ENCODE measurements around the gene NLRP12.
"Not testable (repeated sequence)": the region's sequence is repeated elsewhere in the genome, so short reads cannot be mapped to it uniquely, and the experiment has no call there.

NLRP12 gene

DNA sequence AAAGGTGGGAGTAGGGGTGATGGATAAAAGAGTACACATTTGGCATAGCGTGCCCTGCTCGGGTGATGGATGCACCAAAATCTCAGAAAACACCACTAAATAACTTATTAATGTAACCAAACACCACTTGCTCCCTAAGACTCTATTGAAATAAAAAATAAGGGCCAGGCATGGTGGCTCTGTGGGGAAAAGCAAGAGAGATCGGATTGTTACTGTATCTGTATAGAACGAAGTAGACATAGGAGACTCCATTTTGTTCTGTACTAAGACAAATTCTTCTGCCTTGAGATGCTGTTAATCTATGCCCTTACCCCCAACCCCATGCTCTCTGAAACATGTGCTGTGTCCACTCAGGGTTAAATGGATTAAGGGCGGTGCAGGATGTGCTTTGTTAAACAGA is 14.3 kb upstream of the NLRP12 start:
- not testable (repeated sequence) for DNase-seq

DNA sequence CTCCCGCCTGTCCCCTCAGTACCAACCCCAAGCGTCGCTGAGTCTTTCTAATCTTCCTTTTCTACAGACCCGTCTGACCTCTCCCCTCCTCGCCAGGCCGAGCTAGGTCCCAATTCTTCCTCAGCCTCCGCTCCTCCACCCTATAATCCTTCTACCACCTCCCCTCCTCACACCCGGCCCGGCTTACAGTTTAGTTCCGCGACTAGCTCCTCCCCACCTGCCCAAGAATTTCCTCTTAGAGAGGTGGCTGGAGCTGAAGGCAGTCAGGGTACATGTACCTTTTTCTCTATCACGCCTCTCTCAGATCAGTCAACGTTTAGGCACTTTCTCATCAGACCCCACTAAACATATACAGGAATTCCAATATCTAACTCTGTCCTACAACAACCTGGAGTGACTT is 8.7 kb upstream of the NLRP12 start:
- DNase-seq, result not testable (repeated sequence)

DNA sequence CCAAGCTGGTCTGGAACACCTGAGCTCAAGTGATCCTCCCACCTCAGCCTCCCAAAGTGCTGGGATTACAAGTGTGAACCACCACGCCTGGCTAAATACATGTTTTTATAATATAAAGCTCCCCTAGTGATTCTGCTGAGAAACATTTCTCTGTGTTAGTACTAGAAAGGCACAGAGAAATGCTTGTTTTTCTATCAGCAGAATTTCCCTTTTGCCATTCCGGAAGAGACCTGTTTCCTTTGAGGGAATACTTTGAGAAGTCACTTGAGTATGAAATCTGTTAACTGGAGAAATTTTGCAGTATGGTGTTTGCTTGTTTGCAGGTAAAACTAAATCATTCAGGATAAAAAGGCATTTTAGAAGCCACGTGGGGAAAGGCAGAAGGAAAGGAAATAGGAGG is 4.4 kb upstream of the NLRP12 start:
- DNase-seq, result no peak

DNA sequence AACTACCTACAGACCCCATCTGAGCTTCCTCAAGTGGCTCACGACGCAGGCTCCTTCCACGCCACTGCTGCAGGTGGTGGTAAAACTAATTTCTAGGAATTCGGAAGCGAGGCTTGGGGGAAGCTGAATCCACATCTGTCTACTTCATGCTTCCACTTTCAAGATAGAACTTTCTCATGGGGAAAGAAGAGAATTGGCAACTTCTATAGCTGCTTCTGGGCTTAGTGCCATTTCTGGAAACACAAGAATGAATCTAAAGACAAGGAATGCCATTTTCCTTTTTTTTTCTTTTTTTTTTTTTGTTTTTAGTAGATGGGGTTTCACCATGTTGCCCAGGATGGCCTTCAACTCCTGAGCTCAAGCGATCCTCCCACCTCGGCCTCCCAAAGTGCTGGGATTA is 2.8 kb upstream of the NLRP12 start:
- no peak for DNase-seq

DNA sequence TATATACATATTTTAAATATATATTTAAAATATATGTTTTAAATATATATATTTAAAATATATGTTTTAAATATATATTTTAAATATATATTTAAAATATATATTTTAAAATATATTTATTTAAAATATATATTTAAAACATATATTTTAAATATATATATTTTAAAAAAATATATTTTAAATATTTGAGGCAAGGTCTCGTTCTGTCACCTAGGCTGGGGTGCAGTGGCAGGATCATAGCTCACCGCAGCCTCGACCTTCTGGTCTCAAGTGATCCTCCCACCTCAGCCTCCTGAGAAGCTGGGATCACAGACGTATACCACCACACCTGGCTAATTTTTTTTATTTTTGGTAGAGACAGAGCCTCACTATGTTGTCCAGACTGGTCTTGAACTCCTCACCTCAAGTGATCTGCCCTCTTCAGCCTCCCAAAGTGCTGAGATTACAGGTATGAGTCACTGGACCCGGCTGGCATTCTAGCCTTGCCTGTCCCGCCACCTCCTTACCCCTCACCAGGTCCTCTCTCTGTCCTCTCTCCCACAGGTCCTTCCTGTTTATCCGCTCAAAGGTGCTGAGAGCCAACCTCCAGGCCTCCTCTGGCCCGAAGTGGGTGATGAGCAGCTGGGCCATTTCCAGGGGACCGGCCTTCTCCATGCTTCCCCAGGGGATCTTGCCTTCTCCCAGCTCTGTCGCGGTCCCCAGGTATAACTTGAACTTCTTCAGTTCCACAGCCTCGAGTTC is 564 bp downstream of the NLRP12 start:
- no peak for DNase-seq

DNA sequence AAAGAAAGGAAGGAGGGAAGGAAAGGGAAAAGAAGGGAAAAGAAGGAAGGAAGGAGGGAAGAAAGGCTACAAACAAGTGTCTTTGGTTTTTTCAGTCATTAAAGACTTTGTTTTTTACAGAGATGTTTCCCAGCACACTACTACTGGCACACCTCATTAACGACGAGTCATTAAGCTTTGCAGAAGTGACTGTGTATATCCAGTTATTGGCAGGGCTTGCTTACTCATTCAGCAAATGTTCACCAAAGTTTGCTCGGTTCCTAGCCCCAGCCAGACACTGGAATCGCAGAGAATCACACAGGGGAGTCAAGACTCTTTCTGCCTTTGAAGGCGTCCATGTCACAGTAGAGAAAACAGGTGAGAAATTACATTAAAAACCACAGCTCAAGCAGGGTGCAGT is 4.3 kb downstream of the NLRP12 start:
- DNase-seq, result no peak

DNA sequence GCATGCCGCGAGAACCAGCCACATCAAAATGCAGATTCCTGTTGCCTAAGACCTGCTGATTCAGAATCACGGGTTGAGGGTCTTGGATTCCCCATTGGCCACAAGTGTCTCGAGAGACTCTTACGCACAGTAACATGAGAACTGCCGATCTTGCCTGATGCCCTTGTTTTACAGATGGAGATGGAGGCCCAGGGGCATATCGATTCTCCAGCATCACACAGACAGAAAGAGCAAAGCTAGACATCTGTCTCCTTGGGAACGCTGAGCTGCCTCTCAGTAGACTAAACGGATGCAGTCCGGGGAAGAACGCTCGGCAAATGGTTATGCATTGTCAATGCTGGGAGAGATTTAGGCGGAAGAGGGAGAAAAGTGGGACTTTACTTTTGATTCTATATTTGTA is 5.4 kb downstream of the NLRP12 start:
- no peak for DNase-seq

DNA sequence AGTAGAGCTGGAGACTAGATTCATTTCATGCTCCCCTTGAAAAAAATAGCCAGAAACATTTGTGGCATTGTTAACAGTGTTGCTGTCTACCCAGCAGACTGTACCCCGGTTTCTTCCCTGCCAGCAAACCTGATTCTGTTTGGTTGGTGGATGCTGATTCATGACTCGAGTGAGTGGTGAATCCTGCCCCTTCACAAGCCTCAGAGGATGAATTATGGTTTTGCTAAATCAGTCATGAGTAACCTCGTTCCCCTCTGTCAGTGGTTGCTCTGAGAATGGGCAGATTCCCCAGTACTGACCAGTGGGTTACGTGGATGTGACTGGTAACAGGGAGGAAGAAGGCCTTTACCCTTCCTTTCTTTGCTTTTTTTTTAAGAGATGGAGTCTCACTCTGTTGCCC is 10.1 kb downstream of the NLRP12 start:
- no peak for DNase-seq

DNA sequence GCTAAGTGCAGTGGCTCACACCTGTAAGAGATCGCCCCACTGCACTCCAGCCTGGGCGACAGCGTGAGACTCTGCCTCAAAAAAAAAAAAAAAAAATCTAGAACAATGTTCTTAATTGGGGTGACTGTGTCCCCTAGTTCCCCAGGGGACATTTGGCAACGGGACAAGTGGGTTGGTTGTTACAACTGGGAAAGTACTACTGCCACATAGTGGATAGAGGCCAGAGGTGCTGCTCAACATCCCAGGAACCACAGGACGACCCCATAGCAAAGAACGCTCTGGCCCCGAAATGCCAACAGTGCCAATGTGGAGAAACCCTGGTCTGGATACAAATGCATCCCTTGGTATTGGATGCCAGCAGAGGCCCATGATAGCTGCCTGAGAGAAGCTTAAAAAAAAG is 11.8 kb downstream of the NLRP12 start:
- no peak for DNase-seq

DNA sequence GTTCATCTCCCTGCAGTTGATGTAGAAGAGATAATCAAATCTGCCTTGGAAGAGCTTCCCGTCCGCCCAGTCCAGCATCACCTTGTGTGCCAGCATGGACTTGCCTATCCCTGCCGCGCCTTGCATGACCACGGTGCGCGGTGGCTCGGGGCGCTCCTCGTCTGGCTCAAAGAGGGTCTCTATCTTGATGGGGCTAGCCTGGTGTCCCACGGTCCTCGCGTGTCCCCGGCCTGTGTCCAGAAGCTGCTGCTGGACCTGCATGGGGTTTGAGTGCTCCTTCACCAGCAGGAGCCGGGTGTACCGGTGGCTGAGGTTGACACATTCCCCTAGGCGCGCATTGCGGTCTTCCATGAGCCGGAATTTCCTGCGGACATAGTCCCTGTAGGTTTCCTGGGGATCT is 13.2 kb downstream of the NLRP12 start:
- DNase-seq, result no peak

DNA sequence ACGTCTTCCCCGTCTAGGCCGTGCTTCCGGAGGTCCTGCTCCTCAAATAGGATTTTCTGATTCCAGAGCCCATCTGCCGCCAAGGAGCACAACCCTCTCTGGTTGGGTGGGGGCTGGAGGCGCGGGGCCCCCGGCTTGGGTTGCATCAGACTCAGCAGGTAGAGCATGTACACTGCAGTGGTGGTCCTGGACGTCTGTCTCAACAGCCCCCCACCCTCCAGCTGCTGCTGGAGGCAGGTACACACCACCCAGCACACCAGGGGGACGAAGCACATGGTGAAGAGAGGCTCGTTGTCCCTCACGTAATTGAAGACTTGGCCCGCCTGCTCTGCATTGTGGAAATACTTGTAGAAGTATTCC is 13.9 kb downstream of the NLRP12 start:
- DNase-seq, result no peak

DNA sequence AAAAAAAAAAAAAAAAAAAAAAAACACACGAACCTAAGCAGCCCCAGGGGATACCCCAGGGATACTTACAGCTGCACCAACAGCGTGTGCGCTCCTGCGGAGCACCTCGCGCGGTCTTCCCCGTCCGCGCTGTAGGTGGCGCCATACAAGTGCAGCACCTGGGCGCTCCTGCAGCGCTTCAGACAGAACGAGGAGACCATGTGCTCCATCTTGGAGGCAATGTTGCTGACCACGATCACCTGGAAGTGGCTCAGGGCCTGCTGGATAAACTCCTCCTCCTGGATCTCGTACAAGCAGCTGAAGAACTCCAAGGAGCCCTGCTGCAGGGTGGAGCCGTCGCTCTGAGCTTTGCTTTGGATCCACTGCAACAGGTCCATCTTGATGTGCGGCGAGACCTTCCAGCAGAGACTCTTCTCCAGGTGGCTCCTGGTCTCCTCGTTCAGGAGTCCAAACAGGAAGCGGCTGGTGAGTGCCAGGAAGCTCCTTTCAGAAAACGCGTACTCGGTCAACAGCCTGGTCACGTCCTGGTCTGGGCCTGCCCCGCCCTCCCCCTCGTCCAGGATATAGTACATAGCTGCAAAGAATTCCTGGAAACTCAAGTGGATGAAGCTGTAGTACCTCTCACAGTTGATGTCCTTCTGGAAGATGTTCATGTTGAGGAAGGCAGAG is 14.5 kb downstream of the NLRP12 start:
- no peak for DNase-seq

DNA sequence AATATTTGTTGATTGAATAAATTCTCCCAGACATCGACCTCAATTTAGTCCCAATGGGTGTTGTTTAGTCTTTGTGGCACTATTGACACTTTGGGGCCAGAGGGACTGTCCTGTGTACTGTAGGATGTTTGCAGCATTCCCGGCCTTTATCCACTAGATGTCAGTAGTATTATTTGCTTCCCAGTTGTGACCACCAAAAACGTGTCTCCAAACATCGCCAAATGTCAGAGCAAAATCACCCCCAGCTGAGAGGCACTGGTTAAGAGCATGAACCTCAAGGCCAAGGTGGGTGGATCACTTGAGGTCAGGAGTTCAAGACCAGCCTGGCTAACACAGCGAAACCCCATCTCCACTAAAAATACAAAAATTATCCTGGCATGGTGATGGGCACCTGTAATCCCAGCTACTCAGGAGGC is 15.4 kb downstream of the NLRP12 start:
- DNase-seq, result no peak

DNA sequence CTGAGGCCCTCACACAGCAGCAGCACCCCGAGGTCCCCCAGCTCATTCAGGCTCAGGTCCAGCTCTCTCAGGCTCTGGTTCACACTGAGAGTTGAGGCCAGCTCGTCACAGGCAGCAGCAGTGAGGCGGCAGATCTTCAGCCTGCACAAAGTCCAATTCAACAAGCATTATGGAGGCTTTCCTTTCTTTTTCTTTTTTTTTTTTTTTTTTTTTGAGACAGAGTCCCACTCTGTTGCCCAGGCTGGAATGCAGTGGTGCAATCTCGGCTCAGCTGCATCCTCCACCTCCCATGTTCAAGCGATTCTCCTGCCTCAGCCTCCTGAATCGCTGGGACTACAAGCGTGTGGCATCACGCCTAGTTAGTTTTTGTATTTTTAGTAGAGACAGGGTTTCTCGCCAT is 22.9 kb downstream of the NLRP12 start:
- no peak for DNase-seq

DNA sequence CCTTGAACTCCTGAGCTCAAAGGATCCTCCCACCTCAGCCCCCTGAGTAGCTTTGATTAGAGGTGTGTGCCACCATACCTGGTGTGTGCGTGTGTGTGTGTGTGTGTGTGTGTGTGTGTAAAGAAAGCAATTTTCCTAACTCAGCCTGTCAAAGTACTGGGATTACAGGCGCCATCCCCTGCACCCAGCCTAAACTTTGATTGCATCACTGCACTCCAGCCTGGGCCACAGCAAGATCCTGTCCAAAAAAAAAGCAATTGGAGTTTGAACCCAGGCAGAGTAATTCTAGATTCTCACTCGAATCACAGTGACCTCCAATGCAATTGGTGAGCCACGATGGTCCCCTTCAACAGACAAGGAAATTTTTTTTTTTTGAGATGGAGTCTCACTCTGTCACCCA is 29.1 kb downstream of the NLRP12 start:
- no peak for DNase-seq

DNA sequence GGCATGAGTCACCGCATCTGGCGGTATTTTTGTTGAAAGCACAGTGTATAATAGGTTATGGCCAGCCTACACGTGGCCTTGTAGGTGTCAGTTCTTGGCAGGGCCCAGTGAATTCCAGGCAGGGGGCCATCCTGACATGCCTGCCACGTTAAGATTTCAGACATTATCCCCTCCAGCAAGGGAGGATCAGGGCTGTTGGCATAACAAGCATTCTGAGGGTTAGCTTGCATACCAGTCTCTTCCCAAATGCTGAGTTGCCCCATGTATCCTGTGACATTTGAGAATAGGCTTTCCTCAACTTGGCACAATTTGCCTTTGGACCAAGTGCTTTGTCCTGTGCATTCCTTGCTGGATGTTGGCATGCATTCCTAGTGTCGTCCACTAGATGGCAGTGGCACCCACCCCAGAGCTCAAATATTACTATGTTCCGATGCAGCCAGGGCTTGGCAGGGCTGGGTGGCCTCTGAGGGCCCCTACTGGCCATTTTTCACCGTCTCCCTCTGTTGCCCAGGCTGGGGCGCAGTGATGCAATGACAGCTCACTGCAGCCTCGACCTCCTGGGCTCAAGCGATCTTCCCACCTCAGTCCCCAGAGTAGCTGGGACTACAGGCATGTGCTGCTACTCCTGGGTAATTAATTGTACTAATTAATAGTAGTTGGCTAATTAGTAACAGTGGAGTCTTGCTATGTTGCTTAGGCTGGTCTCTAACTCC is 31.2 kb downstream of the NLRP12 start:
- peak; percentile 26 to 62 (median 40) for DNase-seq

DNA sequence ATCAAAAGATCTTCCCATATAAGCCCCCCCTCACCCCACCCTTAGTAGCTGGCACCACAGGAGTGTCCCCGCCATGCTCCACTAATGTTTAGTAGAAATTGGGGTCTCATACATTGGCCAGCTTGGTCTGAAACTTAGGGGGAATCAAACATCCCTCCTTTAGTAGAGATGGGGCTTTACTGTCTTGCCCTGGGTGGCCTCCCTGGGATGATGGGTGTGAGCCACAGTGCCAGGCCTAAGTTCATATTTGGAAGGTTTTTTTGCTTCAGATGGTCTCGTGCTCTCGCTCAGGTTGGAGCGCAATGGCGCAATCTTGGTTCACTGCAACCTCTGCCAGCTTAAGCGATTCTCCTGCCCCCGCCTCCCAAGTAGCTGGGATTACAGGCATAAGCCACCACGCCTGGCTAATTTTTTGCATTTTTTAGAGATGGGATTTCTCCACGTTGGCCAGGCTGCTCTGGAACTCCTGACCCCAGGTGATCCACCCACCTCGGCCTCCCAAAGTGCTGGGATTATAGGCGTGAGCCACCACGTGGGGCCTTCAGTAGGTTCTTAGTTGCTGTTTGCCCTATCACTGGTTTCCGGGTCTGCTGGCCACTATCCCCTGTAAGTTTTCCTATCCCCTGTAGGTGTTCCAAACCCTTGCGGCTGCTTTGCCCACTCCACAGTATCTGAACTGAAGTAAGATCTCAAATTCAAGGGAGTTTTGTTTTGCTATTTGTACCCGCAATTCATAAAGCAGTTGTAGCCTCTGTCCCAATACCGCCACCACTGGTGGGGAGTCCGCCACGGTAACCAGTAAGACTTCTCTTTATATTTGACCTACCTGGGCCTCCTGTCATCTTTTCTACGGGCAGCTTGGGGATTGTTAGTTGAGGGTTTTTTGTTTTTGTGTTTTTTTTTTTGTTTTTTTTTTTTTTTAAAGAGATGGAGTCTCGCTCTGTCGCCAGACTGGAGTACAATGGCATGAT is 34.1 kb downstream of the NLRP12 start:
- DNase-seq, result no peak

DNA sequence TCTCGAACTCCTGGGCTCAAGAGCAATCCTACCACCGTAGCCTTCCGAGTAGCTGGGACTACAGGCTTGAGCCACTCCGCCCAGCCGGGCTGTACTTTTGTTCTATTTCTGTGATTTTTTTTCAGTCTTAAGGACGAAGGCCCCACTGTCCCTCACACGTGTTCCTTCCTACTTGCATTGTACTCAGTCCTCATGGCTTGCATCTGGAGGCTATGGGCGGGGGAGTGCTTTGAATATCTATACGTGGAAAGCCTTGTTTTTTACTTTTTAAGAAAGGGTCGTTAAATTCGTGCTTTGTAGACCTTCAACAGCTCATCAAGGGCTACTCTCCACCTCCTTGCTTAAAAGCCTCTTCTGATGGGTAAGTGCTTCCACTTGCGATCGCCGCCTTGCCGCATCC is 36.8 kb downstream of the NLRP12 start:
- no peak for DNase-seq

DNA sequence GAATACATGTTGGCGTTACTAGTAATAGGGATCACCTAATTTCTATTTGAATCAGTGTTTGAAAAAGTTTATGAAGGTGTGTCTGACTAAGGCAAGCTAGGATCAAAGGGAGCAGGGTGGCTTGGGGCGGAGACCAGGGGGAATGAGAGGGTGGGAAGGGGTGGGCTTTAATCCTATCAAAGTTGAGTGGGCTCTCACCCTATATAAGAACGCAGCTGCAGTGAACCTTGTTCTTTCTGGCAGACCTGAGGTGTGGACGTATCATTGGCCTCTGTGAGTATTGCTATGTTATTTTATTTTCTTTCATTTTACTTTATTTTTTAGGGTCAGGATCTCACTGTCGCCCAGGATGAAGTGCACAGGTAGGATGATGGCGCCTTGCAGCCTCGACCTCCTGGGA is 37.4 kb downstream of the NLRP12 start:
- no peak for DNase-seq

DNA sequence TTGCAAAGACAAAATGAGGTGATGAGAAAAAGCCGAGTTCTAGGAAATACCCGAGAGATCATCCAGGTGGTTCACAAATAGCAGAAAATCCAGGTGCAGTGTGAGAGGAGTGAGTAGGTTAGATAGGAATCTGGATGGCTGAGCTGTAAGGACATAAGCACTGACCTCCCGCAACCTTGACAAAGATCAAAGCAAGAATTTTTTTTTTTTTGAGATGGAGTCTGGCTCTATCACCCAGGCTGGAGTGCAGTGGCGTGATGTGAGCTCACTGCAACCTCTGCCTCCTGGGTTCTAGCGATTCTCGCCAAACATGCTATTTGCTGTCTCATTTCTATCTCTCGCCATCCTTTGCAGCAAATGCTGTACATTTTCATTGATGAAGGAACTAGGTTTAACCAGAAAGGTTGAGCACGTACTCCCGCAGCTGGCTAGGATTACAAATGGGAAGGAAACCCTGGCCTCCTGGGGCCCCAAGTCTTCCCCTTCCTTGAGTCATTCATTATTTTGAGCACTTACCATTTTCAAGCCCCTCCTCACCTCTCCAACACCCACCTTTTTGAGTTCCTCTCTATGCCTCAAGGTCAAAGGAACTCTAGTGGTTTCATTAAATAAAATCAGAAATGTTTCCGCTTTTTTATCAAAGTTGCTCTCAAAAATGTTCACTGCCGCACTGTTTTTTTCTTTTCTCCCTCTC is 38.8 kb downstream of the NLRP12 start:
- no peak for DNase-seq

DNA sequence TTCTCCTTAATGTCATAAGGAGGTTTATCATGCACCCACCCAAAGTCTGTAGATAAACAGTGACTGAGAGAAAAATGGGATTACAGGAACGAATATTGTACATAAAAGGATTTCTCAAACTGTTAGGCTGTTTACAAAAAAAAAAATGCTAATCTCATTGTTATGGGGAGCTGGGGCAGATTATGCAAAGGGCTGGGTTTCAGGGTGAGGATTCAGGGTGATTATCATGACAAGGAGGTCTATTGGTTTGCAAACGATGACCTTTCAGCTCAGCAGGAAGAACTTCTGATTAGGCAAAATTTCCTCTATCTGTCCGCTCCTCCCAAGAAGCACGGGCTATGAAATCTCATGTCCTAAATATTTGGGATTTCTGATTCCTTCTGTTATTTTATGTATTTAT is 41.4 kb downstream of the NLRP12 start:
- DNase-seq, result no peak

DNA sequence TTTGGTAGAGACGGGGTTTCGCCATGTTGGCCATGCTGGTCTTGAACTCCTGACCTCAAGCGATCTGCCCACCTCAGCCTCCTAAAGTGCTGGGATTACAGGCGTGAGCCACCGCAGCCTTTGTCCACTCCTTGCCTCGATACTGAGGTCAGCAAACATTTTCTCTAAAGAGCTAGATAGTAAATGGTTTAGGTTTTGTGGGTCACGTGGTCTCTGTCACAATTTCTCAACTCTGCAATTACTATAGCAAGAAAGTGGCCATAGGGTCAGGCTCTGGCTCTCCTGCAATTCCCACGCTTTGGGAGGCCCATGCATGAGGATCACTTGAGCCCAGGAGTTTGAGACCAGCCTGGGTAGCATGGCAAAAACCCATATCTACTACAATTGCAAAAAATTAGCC is 42.8 kb downstream of the NLRP12 start:
- not testable (repeated sequence) for DNase-seq
